Measurements from ENCODE around the gene KRT16.
"Not testable (repeated sequence)": the region's sequence is repeated elsewhere in the genome, so short reads cannot be mapped to it uniquely, and the experiment has no call there.

KRT16 gene

GRCh38 chr17:41614098-41614497, 1.5 kb upstream of the KRT16 start:
- no peak for FAIRE-seq

GRCh38 chr17:41613277-41614082, 913 bp upstream of the KRT16 start:
- no peak for FAIRE-seq

- FAIRE-seq, result no peak
Observed at GRCh38 chr17:41610965-41611640, 1.5 kb downstream of the KRT16 start.

DNA sequence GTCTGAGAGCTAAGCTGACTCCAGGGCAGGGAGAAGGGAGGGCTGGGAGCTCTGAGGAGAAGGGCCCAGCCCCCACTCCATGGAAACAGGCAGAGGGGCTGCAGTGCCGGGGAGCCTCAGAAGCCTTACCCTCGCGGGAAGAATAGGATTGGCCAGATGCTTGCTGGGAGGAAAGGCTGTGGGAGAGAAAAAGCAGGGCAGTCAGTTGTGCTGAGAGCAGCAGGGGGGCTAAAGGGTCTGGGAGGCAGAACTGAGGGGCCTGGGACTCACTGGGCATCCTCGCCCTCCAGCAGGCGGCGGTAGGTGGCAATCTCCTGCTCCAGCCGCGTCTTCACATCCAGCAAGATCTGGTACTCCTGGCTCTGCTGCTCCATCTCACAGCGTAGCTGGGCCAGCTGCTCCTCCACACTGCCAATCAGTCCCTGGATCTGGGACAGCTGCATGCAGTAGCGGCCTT, 2.5 kb downstream of the KRT16 start:
- FAIRE-seq, result not testable (repeated sequence)

DNA sequence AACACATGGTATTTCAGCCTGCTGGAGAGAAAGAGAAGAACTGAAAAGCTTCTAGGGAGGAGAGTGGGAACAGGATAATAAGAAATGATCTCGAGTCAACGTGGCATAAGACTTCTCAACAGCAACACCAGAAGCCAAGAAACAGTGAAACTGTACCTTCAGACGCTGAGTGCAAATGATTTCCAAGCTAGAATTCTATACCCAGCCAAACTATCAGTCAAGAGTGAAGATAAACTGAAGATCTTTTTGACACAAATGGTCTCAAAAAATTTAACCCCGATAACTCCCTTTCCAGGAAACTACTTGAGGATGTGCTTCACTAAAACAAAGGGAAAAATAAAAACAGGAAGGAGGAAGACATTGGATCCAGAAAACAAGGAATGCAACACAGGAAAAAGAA, 5.6 kb downstream of the KRT16 start:
- FAIRE-seq, result not testable (repeated sequence)

- FAIRE-seq, result no peak
Observed at GRCh38 chr17:41602524-41602923, 10.0 kb downstream of the KRT16 start.

DNA sequence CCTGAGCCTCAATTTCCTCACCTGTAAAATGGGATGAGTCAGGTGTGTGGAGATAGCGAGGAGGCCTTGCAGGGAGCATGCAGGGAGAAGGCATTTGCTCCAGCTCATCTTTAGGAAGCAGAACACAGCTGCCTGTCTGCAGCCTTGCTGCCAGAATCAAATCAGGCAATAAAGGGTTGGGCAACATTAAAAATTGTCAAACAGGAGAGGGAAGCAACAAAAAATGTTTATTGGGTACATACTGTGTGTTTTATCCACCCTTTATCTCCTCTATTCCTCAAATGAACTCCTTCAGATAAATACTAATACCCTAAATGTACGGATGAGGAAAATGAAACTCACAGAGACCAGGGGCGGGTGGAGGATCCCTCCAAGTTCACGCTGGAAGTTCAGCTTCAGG, 12.2 kb downstream of the KRT16 start:
- FAIRE-seq, result no peak

GRCh38 chr17:41599680-41600079, 12.9 kb downstream of the KRT16 start:
- FAIRE-seq, result no peak

DNA sequence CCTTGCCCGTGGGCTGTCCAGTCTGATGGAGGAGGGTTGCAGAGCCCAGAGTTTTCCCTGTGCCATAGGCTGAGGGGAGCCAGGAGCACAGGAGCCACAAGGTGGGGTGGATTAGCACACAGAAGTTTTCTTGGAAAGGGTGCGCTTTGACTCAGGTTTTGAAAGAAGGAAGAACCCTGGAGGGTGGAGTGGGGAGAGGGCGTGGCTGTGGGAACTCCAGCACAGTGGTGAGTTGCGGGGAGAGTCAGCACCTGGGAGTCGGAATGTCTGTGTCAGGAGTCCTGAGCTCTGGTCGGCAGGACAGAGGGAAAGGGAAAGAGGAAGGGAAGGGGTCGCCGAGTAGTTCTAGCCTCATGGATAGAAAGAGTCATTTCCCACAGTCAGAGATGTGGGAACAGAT, 17.0 kb downstream of the KRT16 start:
- FAIRE-seq, result no peak

- FAIRE-seq, result no peak
Observed at GRCh38 chr17:41594363-41594915, 18.1 kb downstream of the KRT16 start.

DNA sequence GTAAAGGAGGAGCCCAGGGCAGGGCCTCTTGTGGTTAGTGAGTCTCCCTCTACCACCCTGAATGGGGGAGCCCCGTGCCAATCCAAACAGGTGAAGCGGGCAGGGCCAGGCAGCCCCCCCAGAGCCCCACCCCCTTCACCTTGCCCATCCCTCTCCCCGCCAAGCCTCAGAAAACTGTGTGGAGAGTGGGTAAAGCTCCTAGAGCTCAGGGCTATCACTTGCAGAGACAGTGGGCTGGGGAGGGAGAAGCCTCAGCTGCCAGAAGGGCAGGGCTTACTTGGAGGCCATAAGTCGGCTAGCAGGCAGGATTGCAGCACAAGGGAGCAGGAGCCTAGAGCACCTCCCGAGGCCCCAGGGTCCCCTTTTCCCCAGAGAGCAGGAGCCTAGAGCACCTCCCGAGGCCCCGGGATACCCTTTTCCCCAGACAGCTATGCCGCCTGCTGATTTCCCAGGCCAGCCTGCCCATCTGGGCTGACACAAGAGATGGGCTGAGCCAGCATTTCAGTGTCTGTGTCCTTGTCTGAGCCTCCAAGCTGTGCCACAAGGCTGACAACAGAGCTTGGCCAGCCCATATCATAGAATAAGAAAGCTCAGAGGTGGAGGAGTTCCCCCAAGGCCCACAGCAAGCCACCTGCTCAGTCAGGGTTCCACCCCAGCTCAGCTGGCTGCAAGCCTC, 19.1 kb downstream of the KRT16 start:
- FAIRE-seq, result no peak

DNA sequence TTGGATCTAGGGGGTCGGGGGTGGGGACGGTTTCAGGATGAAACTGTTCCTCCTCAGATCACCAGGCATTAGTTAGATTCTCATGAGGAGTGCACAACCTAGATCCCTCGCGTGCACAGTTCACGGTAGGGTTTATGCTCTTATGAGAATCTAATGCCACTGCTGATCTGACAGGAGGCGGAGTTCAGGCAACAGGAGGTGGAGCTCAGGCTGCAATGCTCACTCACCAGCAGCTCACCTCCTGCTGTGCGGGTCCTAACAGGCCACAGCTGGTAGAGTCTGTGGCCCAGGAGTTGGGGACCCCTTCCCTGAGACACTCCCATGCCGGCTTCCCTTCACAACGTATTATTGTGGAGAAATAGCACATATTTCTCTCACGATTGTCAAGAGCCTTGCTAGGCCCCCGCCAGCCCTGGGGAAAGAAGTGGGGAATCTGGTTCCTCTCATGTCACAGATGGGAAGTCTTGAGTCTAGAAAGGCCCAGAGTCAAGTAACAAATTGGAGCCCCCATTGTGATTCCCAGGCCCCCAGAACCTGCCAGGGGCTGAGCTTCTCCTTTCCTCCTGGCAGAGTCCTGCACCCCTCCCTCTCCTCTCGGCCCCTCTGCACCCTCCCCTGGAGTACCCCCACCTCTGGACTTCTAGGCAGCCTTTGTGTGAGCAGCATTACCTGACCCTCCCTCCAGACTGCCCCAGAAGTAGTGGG, 19.8 kb downstream of the KRT16 start:
- FAIRE-seq, result no peak

GRCh38 chr17:41589301-41589700, 23.3 kb downstream of the KRT16 start:
- no peak for FAIRE-seq

- no peak for FAIRE-seq
Observed at GRCh38 chr17:41588126-41588810, 24.3 kb downstream of the KRT16 start.

GRCh38 chr17:41586863-41587495, 25.6 kb downstream of the KRT16 start, which contains the start of gene KRT14:
KRT14 (minus strand) TSS chr17:41586895; CDS start chr17:41586834, 61 bp downstream.
- no peak for FAIRE-seq

GRCh38 chr17:41585301-41586056, 27.1 kb downstream of the KRT16 start:
- no peak for FAIRE-seq

- not testable (repeated sequence) for FAIRE-seq
Observed at GRCh38 chr17:41584331-41584927, 28.1 kb downstream of the KRT16 start.

GRCh38 chr17:41583137-41584127, 29.1 kb downstream of the KRT16 start:
- FAIRE-seq, result no peak
